Common myeloid progenitor, CD34-positive (primary cell): ENCODE data around the gene CELSR1.

Experiments used
- CTCF ChIA-PET: fragments of 350-600 bp; sonication (Branson Sonifier 250); formaldehyde crosslinking; loops from one replicate; lab custom pipeline; 2021; ENCODE audit warnings: antibody characterized with exemption; lab: Charles Lee
- POLR2A ChIA-PET: fragments of 350-600 bp; sonication (Branson Sonifier 250); formaldehyde crosslinking; loops from one replicate; lab custom pipeline; 2021; ENCODE audit warnings: antibody characterized with exemption; lab: Charles Lee
- DNase-seq, 3 donors: peaks; one replicate each; pipeline versions ENCODE4 v3.0.0 to v3.0.0-alpha.2; 2013
- H3K27ac ChIP-seq, 2 experiments: 1 replicate in 1 of 2; 2 replicates in 1 of 2; pipeline ENCODE4 v1.7.0; 2013; ENCODE audit warnings: inconsistent platforms in 2 of 2, low read length in 2 of 2, mild to moderate bottlenecking in 2 of 2, low read depth in 1 of 2, moderate library complexity in 1 of 2; ENCODE audit not compliant: severe bottlenecking in 2 of 2, insufficient read depth in 1 of 2, poor library complexity in 1 of 2
- H3K27me3 ChIP-seq, 5 experiments: replicated peaks in 2 of 5; 1 replicate in 3 of 5; 2 replicates in 2 of 5; pipeline versions ENCODE4 v1.6.1 to v1.7.0; 2013; ENCODE audit warnings: low read length in 4 of 5, mild to moderate bottlenecking in 2 of 5, moderate library complexity in 2 of 5, inconsistent platforms in 1 of 5; ENCODE audit not compliant: insufficient read depth in 5 of 5, control insufficient read depth in 4 of 5
- H3K36me3 ChIP-seq, 4 experiments: 1 replicate in 2 of 4; 2 replicates in 2 of 4; pipeline versions ENCODE4 v1.6.1 to v1.7.0; 2013; ENCODE audit warnings: low read length in 3 of 4, control low read depth in 1 of 4, mild to moderate bottlenecking in 1 of 4; ENCODE audit not compliant: control insufficient read depth in 4 of 4, insufficient read depth in 4 of 4
- H3K4me1 ChIP-seq, 4 experiments: 1 replicate in 3 of 4; 2 replicates in 1 of 4; pipeline versions ENCODE4 v1.6.1 to v1.7.1; 2013; ENCODE audit warnings: low read length in 3 of 4, mild to moderate bottlenecking in 3 of 4, control low read depth in 1 of 4, inconsistent platforms in 1 of 4, moderate library complexity in 1 of 4; ENCODE audit not compliant: control insufficient read depth in 4 of 4, insufficient read depth in 4 of 4; ENCODE audit errors: control extremely low read depth in 1 of 4
- H3K4me3 ChIP-seq, 7 experiments: 1 replicate in 4 of 7; 2 replicates in 3 of 7; pipeline versions ENCODE4 v1.5.1 to v1.7.0; 2013; ENCODE audit warnings: mild to moderate bottlenecking in 7 of 7, low read length in 6 of 7, moderate library complexity in 6 of 7, inconsistent platforms in 2 of 7, low read depth in 2 of 7, control low read depth in 1 of 7; ENCODE audit not compliant: insufficient read depth in 4 of 7, control insufficient read depth in 1 of 7; ENCODE audit errors: extremely low read depth in 1 of 7
- H3K9me3 ChIP-seq, 5 experiments: 1 replicate in 4 of 5; 2 replicates in 1 of 5; pipeline versions ENCODE4 v1.6.1 to v1.7.1; 2013; ENCODE audit warnings: low read length in 4 of 5, mild to moderate bottlenecking in 2 of 5, inconsistent platforms in 1 of 5, low read depth in 1 of 5, moderate library complexity in 1 of 5; ENCODE audit not compliant: control insufficient read depth in 4 of 5, insufficient read depth in 2 of 5; ENCODE audit errors: control extremely low read depth in 1 of 5
- WGBS: methylation state at CpG from one replicate; pipeline ENCODE4 v1.1.5; 2013; ENCODE audit not compliant: insufficient coverage; 5-methylcytosine and 5-hydroxymethylcytosine counted together

Gene CELSR1

GRCh38 chr22:46574993-46575910 is 37.8 kb upstream of the CELSR1 start:
- no peak for DNase-seq
- Histone ChIP-seq H3K36me3 (no peaks in the 10 kb centered on the region), H3K27ac (no peak overlapping the region), H3K27me3 (no peaks in the 10 kb centered on the region), H3K9me3 (peaks cover 0 to 10% (median 7%) of the 10 kb centered on the region in 5 experiments), H3K4me3 (no peak overlapping the region), H3K4me1 (peaks cover 2 to 46% (median 36%) of the 10 kb centered on the region in 4 experiments)
- CTCF ChIA-PET: interaction anchor here (0.7 to 1.8 kb wide), 2 partner anchors 12 to 49 kb away, joined by 3 to 7 read pairs; no protein-coding TSS in a partner anchor
- POLR2A ChIA-PET: no interaction called here
- WGBS: 84% methylated on average over 15 of the region's 19 CpGs

GRCh38 chr22:46574438-46574992 is 37.1 kb upstream of the CELSR1 start:
- no peaks in the 10 kb centered on the region for H3K27me3 ChIP-seq
- CTCF ChIA-PET: no interaction called here
- 93% methylated on average over 12 of the region's 15 CpGs for WGBS
- no peak overlapping the region for H3K27ac ChIP-seq
- POLR2A ChIA-PET: no interaction called here
- no peak for DNase-seq
- H3K9me3 ChIP-seq: peaks cover 0 to 10% (median 7%) of the 10 kb centered on the region in 5 experiments
- H3K4me1 ChIP-seq: peaks cover 2 to 39% (median 31%) of the 10 kb centered on the region in 4 experiments
- H3K4me3 ChIP-seq: no peak overlapping the region
- H3K36me3 ChIP-seq: no peaks in the 10 kb centered on the region

GRCh38 chr22:46573781-46574437 is 36.5 kb upstream of the CELSR1 start:
- 92% methylated on average over 17 of the region's 18 CpGs for WGBS
- no peaks in the 10 kb centered on the region for H3K36me3 ChIP-seq
- ChIA-PET POLR2A (no interaction called here), CTCF (interaction anchor here (1.3 kb wide), 1 partner anchor 10 kb away, joined by 3 read pairs; no protein-coding TSS in a partner anchor)
- H3K27me3 ChIP-seq: no peaks in the 10 kb centered on the region
- H3K27ac ChIP-seq: no peak overlapping the region
- H3K4me3 ChIP-seq: no peak overlapping the region
- no peak for DNase-seq
- peaks cover 0 to 10% (median 7%) of the 10 kb centered on the region in 5 experiments for H3K9me3 ChIP-seq
- peaks cover 2 to 32% (median 25%) of the 10 kb centered on the region in 4 experiments for H3K4me1 ChIP-seq

- DNase-seq: no peak
- H3K27ac ChIP-seq: no peak overlapping the region
- H3K27me3 ChIP-seq: no peaks in the 10 kb centered on the region
- H3K36me3 ChIP-seq: no peaks in the 10 kb centered on the region
- CTCF ChIA-PET: interaction anchor here (1.3 kb wide), 1 partner anchor 10 kb away, joined by 3 read pairs; no protein-coding TSS in a partner anchor
- H3K9me3 ChIP-seq: peaks cover 0 to 10% (median 7%) of the 10 kb centered on the region in 5 experiments
- H3K4me3 ChIP-seq: no peak overlapping the region
- WGBS: 96% methylated on average over 14 of the region's 19 CpGs
- POLR2A ChIA-PET: no interaction called here
- H3K4me1 ChIP-seq: peaks cover 1 to 25% (median 17%) of the 10 kb centered on the region in 4 experiments
These were observed 35.7 kb upstream of the CELSR1 start for GRCh38 chr22:46572911-46573780.

- no peak overlapping the region for H3K4me3 ChIP-seq
- peaks cover 0 to 10% (median 7%) of the 10 kb centered on the region in 5 experiments for H3K9me3 ChIP-seq
- no peaks in the 10 kb centered on the region for H3K36me3 ChIP-seq
- WGBS: 91% methylated on average over 1 of the region's 7 CpGs
- no peak for DNase-seq
- POLR2A ChIA-PET: no interaction called here
- CTCF ChIA-PET: interaction anchor here (0.8 kb wide), 1 partner anchor 8 kb away, joined by 3 read pairs; no protein-coding TSS in a partner anchor
- H3K27me3 ChIP-seq: no peaks in the 10 kb centered on the region
- H3K4me1 ChIP-seq: peaks cover 0 to 18% (median 10%) of the 10 kb centered on the region in 4 experiments
- H3K27ac ChIP-seq: no peak overlapping the region
These were observed 34.3 kb upstream of the CELSR1 start for GRCh38 chr22:46571642-46572250.
